ENCODE measurements around the gene TP53.
A peak's percentile ranks its signal among the peaks of the same experiment; 100 is the strongest.
"Not testable (repeated sequence)": the region's sequence is repeated elsewhere in the genome, so short reads cannot be mapped to it uniquely, and the experiment has no call there.

TP53 gene

GRCh38 chr17:7651665-7652387, 35.5 kb downstream of the TP53 start:
- H3K4me1 ChIP-seq (ENCODE audit: control insufficient read depth in 5 of 5, insufficient read depth in 5 of 5, low read length in 5 of 5): peaks cover 0 to 20% (median 17%) of the 10 kb centered on the region in 5 donors
- peak overlapping the region in 1 of 5 donors; percentile 25 for H3K9ac ChIP-seq (ENCODE audit: low read length in 5 of 5)
- peak overlapping the region in 4 of 5 donors; percentile 11 to 58 (median 54) for H3K4me3 ChIP-seq (ENCODE audit: low read depth in 1 of 5, low read length in 5 of 5)
- H3K9me3 ChIP-seq (ENCODE audit: control insufficient read depth in 5 of 5, low read length in 5 of 5): no peaks in the 10 kb centered on the region
- H3K27ac ChIP-seq (ENCODE audit: low read depth, low read length): no peak overlapping the region
- no peaks in the 10 kb centered on the region for H3K36me3 ChIP-seq (ENCODE audit: control insufficient read depth in 5 of 5, insufficient read depth in 5 of 5, low read length in 5 of 5)
- H3K27me3 ChIP-seq (ENCODE audit: control insufficient read depth in 5 of 5, insufficient read depth in 4 of 5, low read length in 5 of 5): peaks cover 9 to 41% (median 36%) of the 10 kb centered on the region in 5 donors

GRCh38 chr17:7651097-7651664, 36.1 kb downstream of the TP53 start:
- H3K9ac ChIP-seq (ENCODE audit: low read length in 5 of 5): no peak overlapping the region

GRCh38 chr17:7650509-7651096, 36.7 kb downstream of the TP53 start, which contains the start of gene ATP1B2:
ATP1B2 (plus strand) TSS chr17:7650926; CDS start chr17:7651519, 593 bp downstream.
- Histone ChIP-seq H3K27me3 (ENCODE audit: control insufficient read depth in 5 of 5, insufficient read depth in 4 of 5, low read length in 5 of 5) (peaks cover 9 to 50% (median 36%) of the 10 kb centered on the region in 5 donors), H3K9ac (ENCODE audit: low read length in 5 of 5) (peak within 1 kb of the TSS in 2 of 5 donors; percentile 25 to 39), H3K9me3 (ENCODE audit: control insufficient read depth in 5 of 5, low read length in 5 of 5) (no peaks in the 10 kb centered on the region), H3K4me3 (ENCODE audit: low read depth in 1 of 5, low read length in 5 of 5) (peak within 1 kb of the TSS; percentile 52 to 58 (median 54)), H3K4me1 (ENCODE audit: control insufficient read depth in 5 of 5, insufficient read depth in 5 of 5, low read length in 5 of 5) (peaks cover 0 to 20% (median 17%) of the 10 kb centered on the region in 5 donors), H3K36me3 (ENCODE audit: control insufficient read depth in 5 of 5, insufficient read depth in 5 of 5, low read length in 5 of 5) (no peaks in the 10 kb centered on the region), H3K27ac (ENCODE audit: low read depth, low read length) (no peak within 1 kb of the TSS)

More at GRCh38 chr17:7651097-7651664, 36.1 kb downstream of the TP53 start:
- Histone ChIP-seq H3K9me3 (ENCODE audit: control insufficient read depth in 5 of 5, low read length in 5 of 5) (no peaks in the 10 kb centered on the region), H3K36me3 (ENCODE audit: control insufficient read depth in 5 of 5, insufficient read depth in 5 of 5, low read length in 5 of 5) (no peaks in the 10 kb centered on the region), H3K27ac (ENCODE audit: low read depth, low read length) (no peak overlapping the region), H3K27me3 (ENCODE audit: control insufficient read depth in 5 of 5, insufficient read depth in 4 of 5, low read length in 5 of 5) (peaks cover 9 to 48% (median 36%) of the 10 kb centered on the region in 5 donors), H3K4me1 (ENCODE audit: control insufficient read depth in 5 of 5, insufficient read depth in 5 of 5, low read length in 5 of 5) (peaks cover 0 to 20% (median 17%) of the 10 kb centered on the region in 5 donors), H3K4me3 (ENCODE audit: low read depth in 1 of 5, low read length in 5 of 5) (peak overlapping the region; percentile 48 to 58 (median 54))

- no peaks in the 10 kb centered on the region for H3K9me3 ChIP-seq (ENCODE audit: control insufficient read depth in 5 of 5, low read length in 5 of 5)
- no peaks in the 10 kb centered on the region for H3K36me3 ChIP-seq (ENCODE audit: control insufficient read depth in 5 of 5, insufficient read depth in 5 of 5, low read length in 5 of 5)
- H3K9ac ChIP-seq (ENCODE audit: low read length in 5 of 5): no peak overlapping the region
- H3K27ac ChIP-seq (ENCODE audit: low read depth, low read length): no peak overlapping the region
- no peak overlapping the region for H3K4me3 ChIP-seq (ENCODE audit: low read depth in 1 of 5, low read length in 5 of 5)
- H3K4me1 ChIP-seq (ENCODE audit: control insufficient read depth in 5 of 5, insufficient read depth in 5 of 5, low read length in 5 of 5): peaks cover 0 to 20% (median 17%) of the 10 kb centered on the region in 5 donors
- peaks cover 9 to 34% (median 24%) of the 10 kb centered on the region in 5 donors for H3K27me3 ChIP-seq (ENCODE audit: control insufficient read depth in 5 of 5, insufficient read depth in 4 of 5, low read length in 5 of 5)
Measured at GRCh38 chr17:7647018-7647417, 40.3 kb downstream of the TP53 start.

GRCh38 chr17:7646457-7646856, 40.8 kb downstream of the TP53 start:
- Histone ChIP-seq H3K27me3 (ENCODE audit: control insufficient read depth in 5 of 5, insufficient read depth in 4 of 5, low read length in 5 of 5) (peaks cover 9 to 29% (median 18%) of the 10 kb centered on the region in 5 donors), H3K4me3 (ENCODE audit: low read depth in 1 of 5, low read length in 5 of 5) (no peak overlapping the region), H3K36me3 (ENCODE audit: control insufficient read depth in 5 of 5, insufficient read depth in 5 of 5, low read length in 5 of 5) (no peaks in the 10 kb centered on the region), H3K9ac (ENCODE audit: low read length in 5 of 5) (no peak overlapping the region), H3K4me1 (ENCODE audit: control insufficient read depth in 5 of 5, insufficient read depth in 5 of 5, low read length in 5 of 5) (peaks cover 0 to 16% (median 14%) of the 10 kb centered on the region in 5 donors), H3K9me3 (ENCODE audit: control insufficient read depth in 5 of 5, low read length in 5 of 5) (no peaks in the 10 kb centered on the region), H3K27ac (ENCODE audit: low read depth, low read length) (no peak overlapping the region)

GRCh38 chr17:7644775-7645174, 42.5 kb downstream of the TP53 start:
- H3K9me3 ChIP-seq (ENCODE audit: control insufficient read depth in 5 of 5, low read length in 5 of 5): no peaks in the 10 kb centered on the region

GRCh38 chr17:7641635-7642034, 45.7 kb downstream of the TP53 start:
- H3K9ac ChIP-seq (ENCODE audit: low read length in 5 of 5); H3K36me3 ChIP-seq (ENCODE audit: control insufficient read depth in 5 of 5, insufficient read depth in 5 of 5, low read length in 5 of 5); H3K4me3 ChIP-seq (ENCODE audit: low read depth in 1 of 5, low read length in 5 of 5); H3K27me3 ChIP-seq (ENCODE audit: control insufficient read depth in 5 of 5, insufficient read depth in 4 of 5, low read length in 5 of 5); H3K27ac ChIP-seq (ENCODE audit: low read depth, low read length); H3K9me3 ChIP-seq (ENCODE audit: control insufficient read depth in 5 of 5, low read length in 5 of 5); H3K4me1 ChIP-seq (ENCODE audit: control insufficient read depth in 5 of 5, insufficient read depth in 5 of 5, low read length in 5 of 5): not testable (repeated sequence)

More at GRCh38 chr17:7644775-7645174, 42.5 kb downstream of the TP53 start:
- Histone ChIP-seq H3K27me3 (ENCODE audit: control insufficient read depth in 5 of 5, insufficient read depth in 4 of 5, low read length in 5 of 5) (peaks cover under 1 to 13% (median 4%) of the 10 kb centered on the region in 5 donors), H3K4me3 (ENCODE audit: low read depth in 1 of 5, low read length in 5 of 5) (no peak overlapping the region), H3K36me3 (ENCODE audit: control insufficient read depth in 5 of 5, insufficient read depth in 5 of 5, low read length in 5 of 5) (no peaks in the 10 kb centered on the region), H3K4me1 (ENCODE audit: control insufficient read depth in 5 of 5, insufficient read depth in 5 of 5, low read length in 5 of 5) (no peaks in the 10 kb centered on the region), H3K27ac (ENCODE audit: low read depth, low read length) (no peak overlapping the region), H3K9ac (ENCODE audit: low read length in 5 of 5) (no peak overlapping the region)

- H3K4me3 ChIP-seq (ENCODE audit: low read depth in 1 of 5, low read length in 5 of 5): no peak overlapping the region
- H3K4me1 ChIP-seq (ENCODE audit: control insufficient read depth in 5 of 5, insufficient read depth in 5 of 5, low read length in 5 of 5): no peaks in the 10 kb centered on the region
- no peaks in the 10 kb centered on the region for H3K9me3 ChIP-seq (ENCODE audit: control insufficient read depth in 5 of 5, low read length in 5 of 5)
- no peak overlapping the region for H3K9ac ChIP-seq (ENCODE audit: low read length in 5 of 5)
- no peaks in the 10 kb centered on the region for H3K36me3 ChIP-seq (ENCODE audit: control insufficient read depth in 5 of 5, insufficient read depth in 5 of 5, low read length in 5 of 5)
- H3K27ac ChIP-seq (ENCODE audit: low read depth, low read length): no peak overlapping the region
- peaks cover 0 to 3% (median 0%) of the 10 kb centered on the region in 5 donors for H3K27me3 ChIP-seq (ENCODE audit: control insufficient read depth in 5 of 5, insufficient read depth in 4 of 5, low read length in 5 of 5)
Measured at GRCh38 chr17:7640783-7641182, 46.5 kb downstream of the TP53 start.

GRCh38 chr17:7636163-7636562, 51.1 kb downstream of the TP53 start:
- H3K4me1 ChIP-seq (ENCODE audit: control insufficient read depth in 5 of 5, insufficient read depth in 5 of 5, low read length in 5 of 5): no peaks in the 10 kb centered on the region
- H3K4me3 ChIP-seq (ENCODE audit: low read depth in 1 of 5, low read length in 5 of 5): no peak overlapping the region
- no peak overlapping the region for H3K9ac ChIP-seq (ENCODE audit: low read length in 5 of 5)
- H3K9me3 ChIP-seq (ENCODE audit: control insufficient read depth in 5 of 5, low read length in 5 of 5): no peaks in the 10 kb centered on the region
- H3K27ac ChIP-seq (ENCODE audit: low read depth, low read length): no peak overlapping the region
- H3K27me3 ChIP-seq (ENCODE audit: control insufficient read depth in 5 of 5, insufficient read depth in 4 of 5, low read length in 5 of 5): peaks cover 0 to 2% (median 0%) of the 10 kb centered on the region in 5 donors
- H3K36me3 ChIP-seq (ENCODE audit: control insufficient read depth in 5 of 5, insufficient read depth in 5 of 5, low read length in 5 of 5): no peaks in the 10 kb centered on the region

GRCh38 chr17:7634384-7634783, 52.9 kb downstream of the TP53 start:
- no peak overlapping the region for H3K27ac ChIP-seq (ENCODE audit: low read depth, low read length)
- no peaks in the 10 kb centered on the region for H3K4me1 ChIP-seq (ENCODE audit: control insufficient read depth in 5 of 5, insufficient read depth in 5 of 5, low read length in 5 of 5)
- H3K9me3 ChIP-seq (ENCODE audit: control insufficient read depth in 5 of 5, low read length in 5 of 5): no peaks in the 10 kb centered on the region
- peaks cover 0 to 2% (median 0%) of the 10 kb centered on the region in 5 donors for H3K27me3 ChIP-seq (ENCODE audit: control insufficient read depth in 5 of 5, insufficient read depth in 4 of 5, low read length in 5 of 5)
- no peaks in the 10 kb centered on the region for H3K36me3 ChIP-seq (ENCODE audit: control insufficient read depth in 5 of 5, insufficient read depth in 5 of 5, low read length in 5 of 5)
- H3K9ac ChIP-seq (ENCODE audit: low read length in 5 of 5): no peak overlapping the region
- no peak overlapping the region for H3K4me3 ChIP-seq (ENCODE audit: low read depth in 1 of 5, low read length in 5 of 5)

Measured in subcutaneous abdominal adipose tissue (tissue), 5 donors.